Heart left ventricle (tissue), 16 donors: ENCODE measurements around the gene CBFA2T2. TPM values are rescaled to one million over a fixed set of nuclear protein-coding genes. Genes with fewer than 3 reads are reported as not detected.

ENCODE experiments used
- ATAC-seq, 4 donors: fragments of 200-7000 bp; cut with Tn5 transposase; one replicate each; pipeline ENCODE4 v1.9.1; 2020 to 2022; ENCODE audit warnings: moderate library complexity in 4 of 4, mild to moderate bottlenecking in 3 of 4, moderate number of reproducible peaks in 1 of 4
- DNase-seq, 5 donors: peaks; one replicate each; pipeline ENCODE4 v3.0.0-alpha.2; 2020
- H3K27ac ChIP-seq, 12 donors: fragments of 200-600 bp; sonication (generic) in 4 of 12; one replicate each; pipeline versions ENCODE4 v1.5.0 to v1.8.0; 2016 to 2022; ENCODE audit warnings: mild to moderate bottlenecking in 2 of 12
- H3K27me3 ChIP-seq, 9 donors: fragments of 200-600 bp; sonication (generic) in 2 of 9; one replicate each; pipeline versions ENCODE4 v1.5.1 to v1.8.0; 2016 to 2022; ENCODE audit warnings: mild to moderate bottlenecking in 3 of 9
- H3K36me3 ChIP-seq, 9 donors: fragments of 200-600 bp; sonication (generic) in 2 of 9; one replicate each; pipeline versions ENCODE4 v1.5.0 to v1.8.0; 2018 to 2022; ENCODE audit warnings: mild to moderate bottlenecking in 2 of 9
- H3K4me1 ChIP-seq, 12 donors: fragments of 200-600 bp; sonication (generic) in 4 of 12; one replicate each; pipeline versions ENCODE4 v1.5.0 to v1.8.0; 2016 to 2022; ENCODE audit warnings: mild to moderate bottlenecking in 3 of 12
- H3K4me3 ChIP-seq, 12 donors: fragments of 200-600 bp; sonication (generic) in 4 of 12; one replicate each; pipeline versions ENCODE4 v1.5.0 to v1.8.0; 2017 to 2022; ENCODE audit warnings: mild to moderate bottlenecking in 9 of 12, moderate library complexity in 4 of 12
- H3K9me3 ChIP-seq, 12 donors: fragments of 200-600 bp; sonication (generic) in 4 of 12; one replicate each; pipeline versions ENCODE4 v1.5.0 to v1.8.0; 2016 to 2022; ENCODE audit warnings: mild to moderate bottlenecking in 1 of 12
- CTCF ChIP-seq, 12 donors: fragments of 200-600 bp; sonication (generic) in 4 of 12; IDR thresholded peaks; one replicate each; pipeline versions ENCODE4 v1.5.0 to v1.8.0; 2018 to 2022; ENCODE audit warnings: antibody characterized with exemption in 12 of 12, mild to moderate bottlenecking in 5 of 12
- POLR2A ChIP-seq, 2 donors: fragments of 450-650 bp; IDR thresholded peaks; one replicate each; pipeline ENCODE4 v1.6.1; 2017; ENCODE audit warnings: antibody characterized with exemption in 2 of 2, mild to moderate bottlenecking in 2 of 2, moderate library complexity in 2 of 2
- WGBS, 4 donors: extraction: QIAGEN DNeasy Blood & Tissue Kit in 2 of 4; methylation state at CpG; one replicate each; pipeline versions ENCODE4 v1.1.5 to v1.1.7; 2013 to 2018; 5-methylcytosine and 5-hydroxymethylcytosine counted together
- intact Hi-C, 10 donors: fragments of 100-400 bp; cut with DNase I; formaldehyde crosslinking; loops; one replicate each; pipeline versions ENCODE4 v1.11.1 to v1.14.2; 2022
- polyA plus RNA-seq, 2 donors: library from polyadenylated mRNA; stranded (reverse); fragments of 200-250 nt; gene quantifications; one replicate each; pipeline ENCODE4 v1.2.3, GENCODE V29; 2013
- total RNA-seq, 9 donors: library from RNA; depleted of rRNA in 2 of 9; stranded (reverse); fragments of >200 nt in 2 of 9; fragmentation: NEBNext Ultra II Directional in 3 of 9; extraction: Animal tissue kit (Norgen Biotek cat#: 25700) in 3 of 9; gene quantifications; one replicate each; pipeline versions ENCODE4 v1.1.0 to v1.2.4, GENCODE V29; 2016 to 2023
- donor health status: ischemic (EF 13 %, LVEDD 7.1; RV severe dilation, severe dysfunction).
- donor health status: healthy with polysubstance abuse.
- donor health status: DM: no; HTN: yes; CAD: no.
- donor health status: DM: no; HTN: no; CAD: no.
- donor health status: ischemic (EF 25% LVEDD 6.9; RV normal size, moderate dysfunction).
- donor health status: ischemic (EF 25% LVEDD 5.7; RV mildly dilated, moderate dysfunction).
- donor health status: healthy.
- donor health status: DM: yes; HTN: yes; CAD: no.
- donor health status: ischemic (EF 35%, LVEDD 5.7; RV mildly dilated, moderate dysfunction).
- donor health status: nonischemic (EF 11% LVEDD 7.7; RV severe dilation, severe dysfunction).
- donor health status: DM: yes; HTN: yes; CAD: no.
- donor health status: PGD.
- donor health status: ischemic (EF 29% LVEDD 5.4; RV normal size, mild dysfunction).
- donor health status: nonischemic (EF 23%, LVEDD 6.1; RV moderate dilation, normal function).

CBFA2T2 gene
- total and polyA plus RNA-seq, 11 donors: 4.6 to 15.0 (median 9.9) TPM

DNA sequence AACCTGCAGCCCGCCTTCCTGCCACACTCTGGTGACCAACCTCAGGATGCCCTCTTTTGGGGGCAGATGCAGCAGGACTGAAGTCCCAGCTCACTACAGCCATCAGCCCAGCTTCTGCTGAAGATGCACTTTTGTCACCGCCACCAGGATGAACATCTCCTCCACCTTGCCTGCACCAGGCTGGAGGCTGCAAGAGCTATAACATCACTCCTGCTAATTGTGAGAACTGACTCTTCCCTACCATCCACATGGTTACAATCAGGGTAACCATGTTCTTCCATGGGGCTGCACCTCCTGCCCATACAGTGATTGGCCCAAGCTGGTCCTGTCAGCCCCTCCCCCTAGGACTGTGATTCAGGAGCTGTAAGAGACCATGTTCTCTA, 174.9 kb downstream of the CBFA2T2 start:
- peak overlapping the region in 1 of 12 donors; percentile 93 for H3K27ac ChIP-seq
- peaks cover 0 to 20% (median 12%) of the 10 kb centered on the region in 9 donors for H3K36me3 ChIP-seq
- H3K4me3 ChIP-seq: no peak overlapping the region
- H3K4me1 ChIP-seq: peaks cover 3 to 52% (median 35%) of the 10 kb centered on the region in 12 donors
- intact Hi-C loops: loop anchor here in 5 of 10 donors (5.0 kb wide), 4 partner anchors 68 to 262 kb away; partner anchors contain the start of genes CDK5RAP1 (in 2 of the 5) and ZNF341 (in 1 of the 5)
- DNase-seq: peak in 1 of 5 donors; percentile 26
- TF ChIP-seq CTCF (IDR thresholded peaks at IDR 0.05): no peak
- TF ChIP-seq POLR2A (IDR thresholded peaks at IDR 0.05): no peak
- WGBS, 4 donors: 96 to 100% (median 98%) methylated on average over 2 of the region's 2 CpGs
- no peaks in the 10 kb centered on the region for H3K9me3 ChIP-seq
- H3K27me3 ChIP-seq: no peaks in the 10 kb centered on the region
- no peak for ATAC-seq

GRCh38 chr20:33666293-33667244, 176.7 kb downstream of the CBFA2T2 start, which contains the start of gene ACTL10:
Gene ACTL10, plus strand, starts transcription at chr20:33666943. Its CDS starts 555 bp downstream, at chr20:33667498.
- WGBS, 4 donors: 2 to 14% (median 5%) methylated on average over 29 to 50 of the region's 50 CpGs
- Histone ChIP-seq H3K27me3 (no peaks in the 10 kb centered on the region), H3K4me3 (peak within 1 kb of the TSS; percentile 19 to 74 (median 62)), H3K4me1 (peaks cover 3 to 62% (median 36%) of the 10 kb centered on the region in 12 donors), H3K36me3 (peaks cover 0 to 27% (median 8%) of the 10 kb centered on the region in 9 donors), H3K27ac (peak within 1 kb of the TSS; percentile 25 to 94 (median 84)), H3K9me3 (no peaks in the 10 kb centered on the region)
- peak; percentile 97 to 99 (median 97) for DNase-seq
- intact Hi-C loops: loop anchor here in 5 of 10 donors (5.0 kb wide), 4 partner anchors 66 to 264 kb away; partner anchors contain the start of genes CDK5RAP1 (in 1 of the 5) and ZNF341 (in 1 of the 5)
- ATAC-seq: peak; percentile 76 to 86 (median 82)
- TF ChIP-seq CTCF (IDR thresholded peaks at IDR 0.05) (peak in 8 of 12 donors; percentile 9 to 66 (median 32)), POLR2A (IDR thresholded peaks at IDR 0.05) (peak in 1 of 2 donors; percentile 97)

DNA sequence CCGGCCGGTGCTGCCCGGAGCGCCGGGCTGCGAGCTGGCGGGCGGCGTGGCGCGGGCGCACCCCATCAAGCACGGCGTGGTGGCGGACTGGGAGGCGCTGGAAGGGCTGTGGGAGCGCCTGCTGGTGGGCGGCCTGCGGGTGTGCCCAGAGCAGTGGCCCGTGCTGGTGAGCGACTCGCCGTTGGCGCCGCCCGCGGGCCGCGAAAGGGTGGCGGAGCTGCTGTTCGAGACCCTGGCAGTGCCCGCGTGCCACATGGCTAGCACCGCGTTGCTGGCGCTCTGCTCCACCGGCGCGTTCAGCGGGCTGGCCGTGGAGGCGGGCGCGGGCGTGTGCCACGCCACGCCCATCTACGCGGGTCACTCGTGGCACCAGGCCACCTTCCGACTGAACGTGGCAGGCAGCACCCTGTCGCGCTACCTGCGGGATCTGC, 177.4 kb downstream of the CBFA2T2 start:
- peak overlapping the region; percentile 25 to 94 (median 84) for H3K27ac ChIP-seq
- ATAC-seq: peak in 2 of 4 donors; percentile 17 to 18
- no peaks in the 10 kb centered on the region for H3K9me3 ChIP-seq
- no peaks in the 10 kb centered on the region for H3K27me3 ChIP-seq
- no peak for TF ChIP-seq POLR2A (IDR thresholded peaks at IDR 0.05)
- no peak for TF ChIP-seq CTCF (IDR thresholded peaks at IDR 0.05)
- peaks cover 3 to 63% (median 37%) of the 10 kb centered on the region in 12 donors for H3K4me1 ChIP-seq
- intact Hi-C loops: loop anchor here in 5 of 10 donors (5.0 kb wide), 4 partner anchors 65 to 265 kb away; partner anchors contain the start of genes CDK5RAP1 (in 1 of the 5) and ZNF341 (in 1 of the 5)
- 3 to 13% (median 10%) methylated on average over 6 to 55 of the region's 55 CpGs for WGBS, 4 donors
- H3K4me3 ChIP-seq: peak overlapping the region; percentile 19 to 74 (median 62)
- peak in 4 of 5 donors; percentile 46 to 83 (median 62) for DNase-seq
- H3K36me3 ChIP-seq: peaks cover 0 to 34% (median 8%) of the 10 kb centered on the region in 9 donors
